Measurements from ENCODE around the gene MICOS13.

MICOS13 gene

GRCh38 chr19:5686647-5687359 lies 6.5 kb upstream of the MICOS13 start:
- peak; percentile 88 for DNase-seq

- DNase-seq = no peak
Measured at GRCh38 chr19:5686326-5686646, 6.0 kb upstream of the MICOS13 start.

GRCh38 chr19:5684694-5685430 lies 4.5 kb upstream of the MICOS13 start:
- DNase-seq = no peak

DNA sequence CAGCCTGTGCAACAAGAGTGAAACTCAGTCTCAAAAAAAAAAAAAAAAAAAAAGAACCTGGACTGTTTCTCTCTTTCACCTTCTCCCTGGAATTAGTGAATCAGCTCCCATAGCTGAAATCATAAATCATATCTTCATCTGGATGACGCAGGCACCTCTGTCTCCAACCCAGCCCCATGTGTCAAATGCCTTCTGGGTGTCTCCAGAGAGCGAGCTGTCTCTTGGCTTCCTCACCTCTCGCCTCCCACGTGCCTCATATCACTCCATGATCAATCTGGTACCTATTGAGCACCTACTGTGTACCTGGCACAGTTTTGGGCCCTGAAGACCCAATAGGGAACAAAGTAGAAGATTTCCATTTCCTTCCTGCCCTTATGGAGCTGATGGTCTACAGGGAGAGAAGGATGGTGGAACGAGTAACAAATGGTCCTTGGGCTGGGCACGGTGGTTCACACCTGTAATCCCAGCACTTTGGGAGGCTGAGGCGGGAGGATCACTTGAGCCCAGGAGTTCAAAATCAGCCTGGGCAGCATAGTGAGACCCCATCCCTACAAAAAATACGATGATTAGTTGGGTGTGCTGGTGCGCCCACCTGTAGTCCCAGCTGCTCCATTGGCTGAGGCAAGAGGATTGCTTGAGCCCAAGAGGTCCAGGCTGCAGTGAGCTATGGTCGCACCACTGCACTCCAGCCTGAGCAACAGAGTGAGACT lies 3.0 kb upstream of the MICOS13 start:
- DNase-seq = no peak

GRCh38 chr19:5682107-5682482 lies 1.8 kb upstream of the MICOS13 start:
- DNase-seq = no peak

DNA sequence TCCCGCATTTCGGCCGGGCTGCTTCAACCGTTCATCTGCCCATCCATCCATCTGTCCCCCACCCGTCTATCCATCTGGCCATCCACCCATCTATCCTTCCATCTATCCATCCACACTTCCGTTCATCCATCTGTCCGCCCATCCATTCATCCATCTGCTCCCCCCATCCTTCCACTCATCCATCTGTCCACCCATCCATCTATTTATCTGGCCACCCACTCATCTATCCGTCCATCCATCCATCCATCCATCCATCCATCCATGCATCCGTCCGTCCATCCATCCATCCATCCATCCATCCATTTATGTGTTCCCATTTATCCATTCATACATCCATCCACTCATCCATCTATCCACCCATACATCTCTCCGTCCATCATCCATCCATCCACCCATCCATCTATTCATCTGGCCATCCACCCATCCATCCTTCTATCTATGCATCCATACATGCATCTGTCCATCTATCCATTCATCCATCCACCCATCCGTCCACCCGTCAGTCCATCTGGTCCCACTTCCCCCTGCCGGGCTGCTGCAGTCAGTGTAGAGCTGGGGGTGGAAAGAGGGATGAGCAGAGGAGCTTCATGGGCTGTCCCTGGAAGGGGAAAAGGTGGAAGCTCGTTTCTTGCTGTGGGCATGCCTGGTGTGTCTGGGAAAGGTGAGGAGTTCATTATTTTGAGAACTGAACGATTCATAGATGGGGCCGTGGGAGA lies 1.2 kb upstream of the MICOS13 start:
- no peak for DNase-seq

GRCh38 chr19:5680084-5680436 lies 256 bp downstream of the MICOS13 start:
- no peak for DNase-seq

GRCh38 chr19:5679289-5680083 lies 830 bp downstream of the MICOS13 start:
- DNase-seq = no peak

- no peak for DNase-seq
Measured at GRCh38 chr19:5678071-5678718, 2.1 kb downstream of the MICOS13 start.

DNA sequence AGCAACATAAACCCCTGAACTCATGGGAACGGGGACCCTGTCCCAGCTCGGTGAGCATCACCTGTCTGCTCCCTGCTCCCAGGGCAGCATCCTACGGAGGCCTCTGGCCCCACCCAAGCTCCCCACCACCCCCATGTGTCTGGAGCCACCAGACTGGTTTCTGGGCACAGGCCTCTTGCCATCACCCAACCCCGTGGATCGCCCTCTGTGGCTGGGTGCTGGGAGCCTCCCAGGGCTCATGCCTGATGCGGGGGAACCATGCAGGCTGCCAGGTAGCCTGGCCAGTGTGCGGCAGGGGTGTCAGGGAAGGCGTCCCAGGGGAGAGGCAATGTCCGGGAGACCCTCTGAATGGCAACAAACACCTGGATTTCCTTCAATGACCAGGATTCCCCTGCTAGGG lies 2.7 kb downstream of the MICOS13 start:
- no peak for DNase-seq

- DNase-seq = no peak
Measured at GRCh38 chr19:5677136-5677535, 3.2 kb downstream of the MICOS13 start.

- DNase-seq = no peak
Measured at GRCh38 chr19:5676772-5677105, 3.6 kb downstream of the MICOS13 start.

GRCh38 chr19:5676105-5676771 lies 4.1 kb downstream of the MICOS13 start:
- DNase-seq = no peak

DNA sequence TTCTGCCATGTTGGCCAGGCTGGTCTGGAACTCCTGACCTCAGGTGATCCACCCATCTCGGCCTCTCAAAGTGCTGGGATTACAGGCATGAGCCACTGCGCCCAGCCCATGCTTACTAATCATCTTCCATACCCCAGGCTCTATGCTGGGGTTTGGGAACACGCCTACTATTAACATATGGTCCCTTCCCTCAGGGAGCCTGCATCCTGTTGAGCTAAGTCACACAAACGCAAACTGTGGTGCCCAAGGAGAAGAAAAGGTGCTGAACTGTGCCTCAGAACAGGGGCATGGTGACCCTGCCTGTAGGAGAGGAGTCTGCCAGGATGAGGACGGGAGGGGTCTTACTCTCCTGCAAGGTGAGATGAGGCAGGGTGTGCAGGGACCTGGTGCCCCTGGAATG lies 5.6 kb downstream of the MICOS13 start:
- no peak for DNase-seq

DNA sequence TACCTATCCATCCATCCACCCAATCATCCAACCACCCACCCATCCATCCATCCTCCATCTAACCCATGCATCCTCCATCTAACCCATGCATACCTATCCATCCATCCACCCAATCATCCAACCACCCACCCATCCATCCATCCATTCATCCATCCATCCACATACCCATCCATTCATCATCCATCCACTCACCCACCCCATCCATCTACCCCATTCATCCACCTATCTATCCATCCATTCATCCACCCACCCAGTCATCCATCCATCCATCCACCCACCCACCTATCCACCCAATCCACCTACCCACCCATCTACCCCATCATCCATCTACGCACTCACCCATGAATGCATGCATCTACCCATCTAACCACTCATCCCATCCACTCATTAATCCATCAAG lies 6.6 kb downstream of the MICOS13 start:
- no peak for DNase-seq

GRCh38 chr19:5672708-5673459 lies 7.4 kb downstream of the MICOS13 start:
- DNase-seq = no peak

GRCh38 chr19:5671600-5671999 lies 8.7 kb downstream of the MICOS13 start:
- no peak for DNase-seq

- no peak for DNase-seq
Measured at GRCh38 chr19:5669212-5669611, 11.1 kb downstream of the MICOS13 start.

DNA sequence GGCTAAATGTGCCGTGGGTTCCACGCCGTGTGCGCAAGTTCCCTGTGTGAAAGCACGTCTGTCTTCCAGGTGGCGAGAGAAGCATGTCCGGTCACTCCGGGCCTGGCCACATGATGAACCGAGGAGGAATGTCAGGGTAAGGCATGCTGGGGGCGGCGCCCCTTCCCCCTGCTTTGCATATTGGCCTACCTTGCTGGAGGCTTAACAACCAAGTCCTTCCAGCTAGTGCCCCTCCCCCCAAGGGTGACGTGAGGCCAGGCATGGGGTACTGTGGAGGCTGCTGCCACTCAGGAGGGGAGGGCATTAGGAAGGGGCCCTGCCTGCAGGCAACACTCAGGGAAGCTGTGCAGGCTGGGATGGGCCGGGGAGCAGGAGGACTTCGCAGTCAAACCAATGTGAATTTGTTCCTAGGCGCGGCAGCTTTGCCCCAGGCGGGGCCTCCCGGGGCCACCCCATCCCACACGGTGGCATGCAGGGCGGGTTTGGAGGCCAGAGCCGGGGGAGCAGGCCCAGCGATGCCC lies 12.5 kb downstream of the MICOS13 start:
- no peak for DNase-seq

- no peak for DNase-seq
Measured at GRCh38 chr19:5666921-5667610, 13.2 kb downstream of the MICOS13 start.
